ENCODE measurements around the gene CEBPG.

CEBPG gene

DNA sequence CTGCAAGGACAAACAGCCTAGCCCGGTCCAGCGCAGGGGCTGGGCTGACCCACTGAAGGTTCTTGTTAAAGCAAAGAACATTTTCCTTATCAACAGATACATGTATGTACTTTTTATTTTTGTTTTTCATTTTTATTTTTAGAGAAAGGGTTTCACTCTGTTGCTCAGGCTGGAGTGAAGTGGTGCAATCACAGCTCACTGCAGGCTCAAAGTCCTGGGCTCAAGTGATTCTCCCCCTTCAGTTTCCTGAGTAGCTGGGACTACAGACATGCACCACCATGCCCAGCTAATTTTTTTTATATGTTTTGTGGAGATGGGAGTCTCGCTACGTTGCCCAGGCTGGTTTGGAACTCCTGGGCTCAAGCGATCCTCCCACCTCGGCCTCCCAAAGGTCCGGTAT is 47.9 kb downstream of the CEBPG start:
- no peak for ATAC-seq
- TF ChIP-seq ZNF565 (CRISPR knock-in tag; conservative IDR thresholded peaks at IDR 0.05; ENCODE audit: low read depth) (no peak), ZFP3 (CRISPR knock-in tag; IDR thresholded peaks at IDR 0.05) (no peak), ZC3H10 (CRISPR knock-in tag; IDR thresholded peaks at IDR 0.05) (no peak), CSDC2 (CRISPR knock-in tag; IDR thresholded peaks at IDR 0.05) (no peak), OSR1 (CRISPR knock-in tag; IDR thresholded peaks at IDR 0.05) (no peak), TCF4 (CRISPR knock-in tag; IDR thresholded peaks at IDR 0.05; ENCODE audit: borderline replicate concordance) (no peak), SNAI2 (CRISPR knock-in tag; IDR thresholded peaks at IDR 0.05) (no peak), ESRRG (CRISPR knock-in tag; IDR thresholded peaks at IDR 0.05) (no peak), CSRNP3 (CRISPR knock-in tag; IDR thresholded peaks at IDR 0.05) (no peak), ZNF8 (CRISPR knock-in tag; IDR thresholded peaks at IDR 0.05) (no peak), ZFP30 (CRISPR knock-in tag; IDR thresholded peaks at IDR 0.05) (no peak), BACH2 (CRISPR knock-in tag; IDR thresholded peaks at IDR 0.05; ENCODE audit: borderline replicate concordance) (no peak), PATZ1 (CRISPR knock-in tag; IDR thresholded peaks at IDR 0.05; ENCODE audit: borderline replicate concordance) (no peak), ARNTL (CRISPR knock-in tag; IDR thresholded peaks at IDR 0.05; ENCODE audit: borderline replicate concordance, low read depth) (no peak)
- TF ChIP-seq, protein P1, sequence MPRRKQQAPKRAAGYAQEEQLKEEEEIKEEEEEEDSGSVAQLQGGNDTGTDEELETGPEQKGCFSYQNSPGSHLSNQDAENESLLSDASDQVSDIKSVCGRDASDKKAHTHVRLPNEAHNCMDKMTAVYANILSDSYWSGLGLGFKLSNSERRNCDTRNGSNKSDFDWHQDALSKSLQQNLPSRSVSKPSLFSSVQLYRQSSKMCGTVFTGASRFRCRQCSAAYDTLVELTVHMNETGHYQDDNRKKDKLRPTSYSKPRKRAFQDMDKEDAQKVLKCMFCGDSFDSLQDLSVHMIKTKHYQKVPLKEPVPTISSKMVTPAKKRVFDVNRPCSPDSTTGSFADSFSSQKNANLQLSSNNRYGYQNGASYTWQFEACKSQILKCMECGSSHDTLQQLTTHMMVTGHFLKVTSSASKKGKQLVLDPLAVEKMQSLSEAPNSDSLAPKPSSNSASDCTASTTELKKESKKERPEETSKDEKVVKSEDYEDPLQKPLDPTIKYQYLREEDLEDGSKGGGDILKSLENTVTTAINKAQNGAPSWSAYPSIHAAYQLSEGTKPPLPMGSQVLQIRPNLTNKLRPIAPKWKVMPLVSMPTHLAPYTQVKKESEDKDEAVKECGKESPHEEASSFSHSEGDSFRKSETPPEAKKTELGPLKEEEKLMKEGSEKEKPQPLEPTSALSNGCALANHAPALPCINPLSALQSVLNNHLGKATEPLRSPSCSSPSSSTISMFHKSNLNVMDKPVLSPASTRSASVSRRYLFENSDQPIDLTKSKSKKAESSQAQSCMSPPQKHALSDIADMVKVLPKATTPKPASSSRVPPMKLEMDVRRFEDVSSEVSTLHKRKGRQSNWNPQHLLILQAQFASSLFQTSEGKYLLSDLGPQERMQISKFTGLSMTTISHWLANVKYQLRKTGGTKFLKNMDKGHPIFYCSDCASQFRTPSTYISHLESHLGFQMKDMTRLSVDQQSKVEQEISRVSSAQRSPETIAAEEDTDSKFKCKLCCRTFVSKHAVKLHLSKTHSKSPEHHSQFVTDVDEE (CRISPR knock-in tag; IDR thresholded peaks at IDR 0.05), result no peak

GRCh38 chr19:33422369-33423180 is 49.1 kb downstream of the CEBPG start:
- TF ChIP-seq ZNF70 (CRISPR knock-in tag; IDR thresholded peaks at IDR 0.05) (no peak), ZFP3 (CRISPR knock-in tag; IDR thresholded peaks at IDR 0.05) (no peak)
- ATAC-seq, result no peak

GRCh38 chr19:33424181-33424580 is 50.7 kb downstream of the CEBPG start:
- ATAC-seq, result no peak
- TF ChIP-seq ZNF70 (CRISPR knock-in tag; IDR thresholded peaks at IDR 0.05) (no peak), ZFP3 (CRISPR knock-in tag; IDR thresholded peaks at IDR 0.05) (no peak), ISL1 (CRISPR knock-in tag; IDR thresholded peaks at IDR 0.05) (no peak), OSR1 (CRISPR knock-in tag; IDR thresholded peaks at IDR 0.05) (no peak), ESRRG (CRISPR knock-in tag; IDR thresholded peaks at IDR 0.05) (no peak)
- TF ChIP-seq, protein P2, sequence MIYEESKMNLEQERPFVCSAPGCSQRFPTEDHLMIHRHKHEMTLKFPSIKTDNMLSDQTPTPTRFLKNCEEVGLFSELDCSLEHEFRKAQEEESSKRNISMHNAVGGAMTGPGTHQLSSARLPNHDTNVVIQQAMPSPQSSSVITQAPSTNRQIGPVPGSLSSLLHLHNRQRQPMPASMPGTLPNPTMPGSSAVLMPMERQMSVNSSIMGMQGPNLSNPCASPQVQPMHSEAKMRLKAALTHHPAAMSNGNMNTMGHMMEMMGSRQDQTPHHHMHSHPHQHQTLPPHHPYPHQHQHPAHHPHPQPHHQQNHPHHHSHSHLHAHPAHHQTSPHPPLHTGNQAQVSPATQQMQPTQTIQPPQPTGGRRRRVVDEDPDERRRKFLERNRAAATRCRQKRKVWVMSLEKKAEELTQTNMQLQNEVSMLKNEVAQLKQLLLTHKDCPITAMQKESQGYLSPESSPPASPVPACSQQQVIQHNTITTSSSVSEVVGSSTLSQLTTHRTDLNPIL (CRISPR knock-in tag; IDR thresholded peaks at IDR 0.05; ENCODE audit: low read depth), result no peak

DNA sequence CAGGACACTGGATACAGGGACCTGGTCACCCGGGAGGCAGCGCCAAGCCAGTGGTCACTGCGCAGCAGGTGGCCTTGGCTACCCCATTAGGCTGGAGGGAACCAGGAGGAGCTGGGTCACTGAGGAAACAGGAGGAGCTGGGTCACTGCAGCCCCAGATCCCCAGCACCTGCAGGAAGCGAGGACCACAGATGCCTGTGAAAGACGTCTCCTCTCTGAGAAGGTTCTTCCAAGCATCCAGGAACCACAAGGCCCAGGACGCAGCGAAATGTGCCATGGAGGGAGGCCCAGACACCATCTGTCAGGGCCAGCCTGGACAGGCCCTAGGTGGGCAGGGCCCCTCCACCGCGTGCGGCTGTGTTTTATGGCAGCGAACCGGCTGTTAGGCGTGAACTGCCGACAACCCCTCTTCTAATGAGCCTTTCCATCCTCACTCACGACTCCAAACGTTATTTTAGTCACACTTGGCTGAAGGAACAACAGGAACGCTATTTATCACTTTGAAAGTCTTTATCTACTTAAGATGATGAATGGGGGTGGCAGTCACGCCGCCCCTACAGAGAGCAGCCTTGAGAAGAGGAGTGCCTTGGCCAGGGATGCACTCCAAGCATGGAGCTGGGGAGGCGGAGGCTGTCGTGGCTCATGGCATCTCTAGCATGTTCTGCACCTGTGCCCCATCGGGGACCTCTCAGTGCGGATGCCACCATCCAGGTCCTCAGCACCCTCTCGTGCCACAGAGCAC is 53.3 kb downstream of the CEBPG start:
- ATAC-seq, result no peak
- TF ChIP-seq, protein P1 (CRISPR knock-in tag; IDR thresholded peaks at IDR 0.05), result no peak
- no peak for TF ChIP-seq ZNF8 (CRISPR knock-in tag; IDR thresholded peaks at IDR 0.05)
- TF ChIP-seq POU6F1 (CRISPR knock-in tag; IDR thresholded peaks at IDR 0.05; ENCODE audit: borderline replicate concordance, low read depth), result no peak
- TF ChIP-seq PPARA (CRISPR knock-in tag; IDR thresholded peaks at IDR 0.05; ENCODE audit: borderline replicate concordance), result no peak
- TF ChIP-seq OSR1 (CRISPR knock-in tag; IDR thresholded peaks at IDR 0.05), result no peak
- TF ChIP-seq SNAI2 (CRISPR knock-in tag; IDR thresholded peaks at IDR 0.05), result no peak
- TF ChIP-seq BACH2 (CRISPR knock-in tag; IDR thresholded peaks at IDR 0.05; ENCODE audit: borderline replicate concordance), result no peak
- TF ChIP-seq ZNF565 (CRISPR knock-in tag; conservative IDR thresholded peaks at IDR 0.05; ENCODE audit: low read depth), result no peak
- no peak for TF ChIP-seq CSDC2 (CRISPR knock-in tag; IDR thresholded peaks at IDR 0.05)

Data from SK-N-SH treated with all-trans-retinoic acid at 6 μM for 48 hours (cell line).